ENCODE data around the gene DDX31.

The DDX31 gene

GRCh38 chr9:132647806-132648205 is 22.0 kb downstream of the DDX31 start:
- Histone ChIP-seq H3K27me3 (ENCODE audit: control insufficient read depth, insufficient read depth, low read length) (no peaks in the 10 kb centered on the region), H3K27ac (ENCODE audit: low read length) (no peak overlapping the region), H3K4me3 (ENCODE audit: low read length) (no peak overlapping the region), H3K9me3 (ENCODE audit: control insufficient read depth, low read depth, low read length) (no peaks in the 10 kb centered on the region), H3K9ac (ENCODE audit: low read length) (no peak overlapping the region), H3K4me1 (ENCODE audit: control insufficient read depth, low read depth, low read length) (no peaks in the 10 kb centered on the region), H3K36me3 (ENCODE audit: control insufficient read depth, low read depth, low read length) (peaks cover 91% of the 10 kb centered on the region)

GRCh38 chr9:132647355-132647754 is 22.4 kb downstream of the DDX31 start:
- peaks cover 87% of the 10 kb centered on the region for H3K36me3 ChIP-seq (ENCODE audit: control insufficient read depth, low read depth, low read length)
- no peak overlapping the region for H3K27ac ChIP-seq (ENCODE audit: low read length)
- no peak overlapping the region for H3K4me3 ChIP-seq (ENCODE audit: low read length)
- no peaks in the 10 kb centered on the region for H3K27me3 ChIP-seq (ENCODE audit: control insufficient read depth, insufficient read depth, low read length)
- H3K4me1 ChIP-seq (ENCODE audit: control insufficient read depth, low read depth, low read length): no peaks in the 10 kb centered on the region
- H3K9me3 ChIP-seq (ENCODE audit: control insufficient read depth, low read depth, low read length): no peaks in the 10 kb centered on the region
- no peak overlapping the region for H3K9ac ChIP-seq (ENCODE audit: low read length)

- no peak overlapping the region for H3K9ac ChIP-seq (ENCODE audit: low read length)
- H3K9me3 ChIP-seq (ENCODE audit: control insufficient read depth, low read depth, low read length): no peaks in the 10 kb centered on the region
- peaks cover 87% of the 10 kb centered on the region for H3K36me3 ChIP-seq (ENCODE audit: control insufficient read depth, low read depth, low read length)
- no peak overlapping the region for H3K27ac ChIP-seq (ENCODE audit: low read length)
- no peaks in the 10 kb centered on the region for H3K27me3 ChIP-seq (ENCODE audit: control insufficient read depth, insufficient read depth, low read length)
- H3K4me1 ChIP-seq (ENCODE audit: control insufficient read depth, low read depth, low read length): no peaks in the 10 kb centered on the region
- no peak overlapping the region for H3K4me3 ChIP-seq (ENCODE audit: low read length)
Observed at GRCh38 chr9:132646726-132647125, 23.1 kb downstream of the DDX31 start.

- H3K4me1 ChIP-seq (ENCODE audit: control insufficient read depth, low read depth, low read length): no peaks in the 10 kb centered on the region
- H3K4me3 ChIP-seq (ENCODE audit: low read length): no peak overlapping the region
- H3K9me3 ChIP-seq (ENCODE audit: control insufficient read depth, low read depth, low read length): no peaks in the 10 kb centered on the region
- H3K27ac ChIP-seq (ENCODE audit: low read length): no peak overlapping the region
- H3K27me3 ChIP-seq (ENCODE audit: control insufficient read depth, insufficient read depth, low read length): no peaks in the 10 kb centered on the region
- H3K36me3 ChIP-seq (ENCODE audit: control insufficient read depth, low read depth, low read length): peaks cover 89% of the 10 kb centered on the region
- H3K9ac ChIP-seq (ENCODE audit: low read length): no peak overlapping the region
Observed at GRCh38 chr9:132645711-132646110, 24.1 kb downstream of the DDX31 start.

GRCh38 chr9:132645306-132645705 is 24.5 kb downstream of the DDX31 start:
- Histone ChIP-seq H3K9ac (ENCODE audit: low read length) (no peak overlapping the region), H3K9me3 (ENCODE audit: control insufficient read depth, low read depth, low read length) (no peaks in the 10 kb centered on the region), H3K27me3 (ENCODE audit: control insufficient read depth, insufficient read depth, low read length) (no peaks in the 10 kb centered on the region), H3K27ac (ENCODE audit: low read length) (no peak overlapping the region), H3K36me3 (ENCODE audit: control insufficient read depth, low read depth, low read length) (peaks cover 87% of the 10 kb centered on the region), H3K4me1 (ENCODE audit: control insufficient read depth, low read depth, low read length) (no peaks in the 10 kb centered on the region), H3K4me3 (ENCODE audit: low read length) (no peak overlapping the region)

GRCh38 chr9:132644251-132644650 is 25.5 kb downstream of the DDX31 start:
- Histone ChIP-seq H3K4me1 (ENCODE audit: control insufficient read depth, low read depth, low read length) (no peaks in the 10 kb centered on the region), H3K27ac (ENCODE audit: low read length) (no peak overlapping the region), H3K36me3 (ENCODE audit: control insufficient read depth, low read depth, low read length) (peaks cover 76% of the 10 kb centered on the region), H3K9ac (ENCODE audit: low read length) (no peak overlapping the region), H3K27me3 (ENCODE audit: control insufficient read depth, insufficient read depth, low read length) (no peaks in the 10 kb centered on the region), H3K9me3 (ENCODE audit: control insufficient read depth, low read depth, low read length) (no peaks in the 10 kb centered on the region), H3K4me3 (ENCODE audit: low read length) (no peak overlapping the region)

- Histone ChIP-seq H3K9me3 (ENCODE audit: control insufficient read depth, low read depth, low read length) (no peaks in the 10 kb centered on the region), H3K36me3 (ENCODE audit: control insufficient read depth, low read depth, low read length) (peaks cover 56% of the 10 kb centered on the region), H3K4me3 (ENCODE audit: low read length) (no peak overlapping the region)
Observed at GRCh38 chr9:132641216-132641615, 28.6 kb downstream of the DDX31 start.

GRCh38 chr9:132639322-132639721 is 30.5 kb downstream of the DDX31 start:
- Histone ChIP-seq H3K9ac (ENCODE audit: low read length) (no peak overlapping the region), H3K27me3 (ENCODE audit: control insufficient read depth, insufficient read depth, low read length) (no peaks in the 10 kb centered on the region), H3K36me3 (ENCODE audit: control insufficient read depth, low read depth, low read length) (peaks cover 41% of the 10 kb centered on the region), H3K4me1 (ENCODE audit: control insufficient read depth, low read depth, low read length) (no peaks in the 10 kb centered on the region), H3K9me3 (ENCODE audit: control insufficient read depth, low read depth, low read length) (no peaks in the 10 kb centered on the region), H3K4me3 (ENCODE audit: low read length) (no peak overlapping the region), H3K27ac (ENCODE audit: low read length) (no peak overlapping the region)

More at GRCh38 chr9:132641216-132641615, 28.6 kb downstream of the DDX31 start:
- H3K27ac ChIP-seq (ENCODE audit: low read length): no peak overlapping the region
- no peaks in the 10 kb centered on the region for H3K27me3 ChIP-seq (ENCODE audit: control insufficient read depth, insufficient read depth, low read length)
- H3K9ac ChIP-seq (ENCODE audit: low read length): no peak overlapping the region
- no peaks in the 10 kb centered on the region for H3K4me1 ChIP-seq (ENCODE audit: control insufficient read depth, low read depth, low read length)

GRCh38 chr9:132638240-132638639 is 31.5 kb downstream of the DDX31 start:
- Histone ChIP-seq H3K9me3 (ENCODE audit: control insufficient read depth, low read depth, low read length) (no peaks in the 10 kb centered on the region), H3K36me3 (ENCODE audit: control insufficient read depth, low read depth, low read length) (peaks cover 30% of the 10 kb centered on the region), H3K27me3 (ENCODE audit: control insufficient read depth, insufficient read depth, low read length) (no peaks in the 10 kb centered on the region), H3K4me1 (ENCODE audit: control insufficient read depth, low read depth, low read length) (no peaks in the 10 kb centered on the region), H3K27ac (ENCODE audit: low read length) (no peak overlapping the region), H3K9ac (ENCODE audit: low read length) (no peak overlapping the region), H3K4me3 (ENCODE audit: low read length) (no peak overlapping the region)

- H3K36me3 ChIP-seq (ENCODE audit: control insufficient read depth, low read depth, low read length): peaks cover 29% of the 10 kb centered on the region
- no peak overlapping the region for H3K9ac ChIP-seq (ENCODE audit: low read length)
- no peak overlapping the region for H3K27ac ChIP-seq (ENCODE audit: low read length)
- no peaks in the 10 kb centered on the region for H3K4me1 ChIP-seq (ENCODE audit: control insufficient read depth, low read depth, low read length)
- no peaks in the 10 kb centered on the region for H3K9me3 ChIP-seq (ENCODE audit: control insufficient read depth, low read depth, low read length)
- no peak overlapping the region for H3K4me3 ChIP-seq (ENCODE audit: low read length)
- H3K27me3 ChIP-seq (ENCODE audit: control insufficient read depth, insufficient read depth, low read length): no peaks in the 10 kb centered on the region
Observed at GRCh38 chr9:132637801-132638200, 32.0 kb downstream of the DDX31 start.

GRCh38 chr9:132637351-132637750 is 32.4 kb downstream of the DDX31 start:
- H3K36me3 ChIP-seq (ENCODE audit: control insufficient read depth, low read depth, low read length): peaks cover 29% of the 10 kb centered on the region
- H3K9ac ChIP-seq (ENCODE audit: low read length): no peak overlapping the region
- H3K4me1 ChIP-seq (ENCODE audit: control insufficient read depth, low read depth, low read length): no peaks in the 10 kb centered on the region
- H3K27ac ChIP-seq (ENCODE audit: low read length): no peak overlapping the region
- no peaks in the 10 kb centered on the region for H3K9me3 ChIP-seq (ENCODE audit: control insufficient read depth, low read depth, low read length)
- H3K4me3 ChIP-seq (ENCODE audit: low read length): no peak overlapping the region
- H3K27me3 ChIP-seq (ENCODE audit: control insufficient read depth, insufficient read depth, low read length): no peaks in the 10 kb centered on the region

- H3K36me3 ChIP-seq (ENCODE audit: control insufficient read depth, low read depth, low read length): peaks cover 34% of the 10 kb centered on the region
- H3K9me3 ChIP-seq (ENCODE audit: control insufficient read depth, low read depth, low read length): no peaks in the 10 kb centered on the region
- H3K9ac ChIP-seq (ENCODE audit: low read length): no peak overlapping the region
- no peak overlapping the region for H3K4me3 ChIP-seq (ENCODE audit: low read length)
- H3K27me3 ChIP-seq (ENCODE audit: control insufficient read depth, insufficient read depth, low read length): no peaks in the 10 kb centered on the region
- no peaks in the 10 kb centered on the region for H3K4me1 ChIP-seq (ENCODE audit: control insufficient read depth, low read depth, low read length)
- H3K27ac ChIP-seq (ENCODE audit: low read length): no peak overlapping the region
Observed at GRCh38 chr9:132634327-132634726, 35.5 kb downstream of the DDX31 start.

Measured in iPS-18a (cell line).